ENCODE measurements around the gene CRY2. TPM values are rescaled to one million over a fixed set of nuclear protein-coding genes. Genes with fewer than 3 reads are reported as not detected.
"Not testable (repeated sequence)": the region's sequence is repeated elsewhere in the genome, so short reads cannot be mapped to it uniquely, and the experiment has no call there.

Gene CRY2
- polyA plus RNA-seq, 4 donors, result 6.7 to 23.1 (median 10.1) TPM

- Histone ChIP-seq H3K27me3 (ENCODE audit: control insufficient read depth in 3 of 3, insufficient read depth in 3 of 3, low read length in 3 of 3) (peaks cover 0 to 12% (median 0%) of the 10 kb centered on the region in 3 donors), H3K36me3 (ENCODE audit: control insufficient read depth in 3 of 3, insufficient read depth in 2 of 3, low read depth in 1 of 3, low read length in 3 of 3) (peaks cover under 1 to 39% (median 7%) of the 10 kb centered on the region in 3 donors)
- H3K4me1 ChIP-seq (ENCODE audit: control insufficient read depth in 3 of 3, insufficient read depth in 2 of 3, low read depth in 1 of 3, low read length in 2 of 3); H3K4me3 ChIP-seq (ENCODE audit: low read depth in 1 of 3, low read length in 3 of 3); H3K27ac ChIP-seq (ENCODE audit: low read depth in 1 of 3, low read length in 2 of 3); H3K9me3 ChIP-seq (ENCODE audit: control insufficient read depth in 2 of 2, insufficient read depth in 1 of 2, low read depth in 1 of 2, low read length in 1 of 2); FAIRE-seq; DNase-seq: not testable (repeated sequence)
- WGBS, 3 donors, result 7 to 46% (median 27%) methylated on average over 6 of the region's 6 CpGs
Observed at GRCh38 chr11:45905576-45905975, 58.3 kb downstream of the CRY2 start.

GRCh38 chr11:45906096-45906682, 58.9 kb downstream of the CRY2 start:
- 20 to 54% (median 34%) methylated on average over 19 of the region's 19 CpGs for WGBS, 3 donors
- peak in 1 of 2 donors; percentile 70 for DNase-seq

GRCh38 chr11:45906965-45907611, 59.8 kb downstream of the CRY2 start, which contains the start of gene FREY1:
TSS of gene FREY1 (minus strand) at chr11:45907271. CDS start at chr11:45907245, 26 bp downstream.
- peaks cover 3 to 54% (median 12%) of the 10 kb centered on the region in 3 donors for H3K36me3 ChIP-seq (ENCODE audit: control insufficient read depth in 3 of 3, insufficient read depth in 2 of 3, low read depth in 1 of 3, low read length in 3 of 3)
- DNase-seq, result no peak
- H3K27ac ChIP-seq (ENCODE audit: low read depth in 1 of 3, low read length in 2 of 3), result no peak within 1 kb of the TSS
- 20 to 66% (median 38%) methylated on average over 16 to 18 of the region's 18 CpGs for WGBS, 3 donors
- no peaks in the 10 kb centered on the region for H3K9me3 ChIP-seq (ENCODE audit: control insufficient read depth in 2 of 2, insufficient read depth in 1 of 2, low read depth in 1 of 2, low read length in 1 of 2)
- H3K4me1 ChIP-seq (ENCODE audit: control insufficient read depth in 3 of 3, insufficient read depth in 2 of 3, low read depth in 1 of 3, low read length in 2 of 3), result peaks cover 0 to 1% (median 0%) of the 10 kb centered on the region in 3 donors
- H3K4me3 ChIP-seq (ENCODE audit: low read depth in 1 of 3, low read length in 3 of 3), result no peak within 1 kb of the TSS
- FAIRE-seq, result no peak
- no peaks in the 10 kb centered on the region for H3K27me3 ChIP-seq (ENCODE audit: control insufficient read depth in 3 of 3, insufficient read depth in 3 of 3, low read length in 3 of 3)

More at GRCh38 chr11:45906096-45906682, 58.9 kb downstream of the CRY2 start:
- FAIRE-seq, result no peak
- Histone ChIP-seq H3K4me1 (ENCODE audit: control insufficient read depth in 3 of 3, insufficient read depth in 2 of 3, low read depth in 1 of 3, low read length in 2 of 3) (peaks cover 0 to 1% (median 0%) of the 10 kb centered on the region in 3 donors), H3K9me3 (ENCODE audit: control insufficient read depth in 2 of 2, insufficient read depth in 1 of 2, low read depth in 1 of 2, low read length in 1 of 2) (no peaks in the 10 kb centered on the region), H3K27me3 (ENCODE audit: control insufficient read depth in 3 of 3, insufficient read depth in 3 of 3, low read length in 3 of 3) (peaks cover 0 to 6% (median 0%) of the 10 kb centered on the region in 3 donors), H3K27ac (ENCODE audit: low read depth in 1 of 3, low read length in 2 of 3) (no peak overlapping the region), H3K36me3 (ENCODE audit: control insufficient read depth in 3 of 3, insufficient read depth in 2 of 3, low read depth in 1 of 3, low read length in 3 of 3) (peaks cover 3 to 45% (median 12%) of the 10 kb centered on the region in 3 donors), H3K4me3 (ENCODE audit: low read depth in 1 of 3, low read length in 3 of 3) (no peak overlapping the region)

- DNase-seq, result no peak
- WGBS, 3 donors, result 64 to 71% (median 67%) methylated on average over 6 to 8 of the region's 8 CpGs
Observed at GRCh38 chr11:45907911-45908370, 60.7 kb downstream of the CRY2 start.

GRCh38 chr11:45909594-45910475, 62.6 kb downstream of the CRY2 start:
- DNase-seq (no peak), FAIRE-seq (no peak)
- peaks cover 0 to 1% (median 0%) of the 10 kb centered on the region in 3 donors for H3K4me1 ChIP-seq (ENCODE audit: control insufficient read depth in 3 of 3, insufficient read depth in 2 of 3, low read depth in 1 of 3, low read length in 2 of 3)
- no peaks in the 10 kb centered on the region for H3K9me3 ChIP-seq (ENCODE audit: control insufficient read depth in 2 of 2, insufficient read depth in 1 of 2, low read depth in 1 of 2, low read length in 1 of 2)
- 88 to 91% (median 90%) methylated on average over 32 of the region's 32 CpGs for WGBS, 3 donors
- no peak overlapping the region for H3K4me3 ChIP-seq (ENCODE audit: low read depth in 1 of 3, low read length in 3 of 3)
- no peaks in the 10 kb centered on the region for H3K27me3 ChIP-seq (ENCODE audit: control insufficient read depth in 3 of 3, insufficient read depth in 3 of 3, low read length in 3 of 3)
- no peak overlapping the region for H3K27ac ChIP-seq (ENCODE audit: low read depth in 1 of 3, low read length in 2 of 3)
- peaks cover 10 to 68% (median 19%) of the 10 kb centered on the region in 3 donors for H3K36me3 ChIP-seq (ENCODE audit: control insufficient read depth in 3 of 3, insufficient read depth in 2 of 3, low read depth in 1 of 3, low read length in 3 of 3)

More at GRCh38 chr11:45907911-45908370, 60.7 kb downstream of the CRY2 start:
- no peaks in the 10 kb centered on the region for H3K27me3 ChIP-seq (ENCODE audit: control insufficient read depth in 3 of 3, insufficient read depth in 3 of 3, low read length in 3 of 3)
- H3K9me3 ChIP-seq (ENCODE audit: control insufficient read depth in 2 of 2, insufficient read depth in 1 of 2, low read depth in 1 of 2, low read length in 1 of 2), result no peaks in the 10 kb centered on the region
- H3K36me3 ChIP-seq (ENCODE audit: control insufficient read depth in 3 of 3, insufficient read depth in 2 of 3, low read depth in 1 of 3, low read length in 3 of 3), result peaks cover 3 to 59% (median 13%) of the 10 kb centered on the region in 3 donors
- no peak overlapping the region for H3K4me3 ChIP-seq (ENCODE audit: low read depth in 1 of 3, low read length in 3 of 3)
- H3K4me1 ChIP-seq (ENCODE audit: control insufficient read depth in 3 of 3, insufficient read depth in 2 of 3, low read depth in 1 of 3, low read length in 2 of 3), result peaks cover 0 to 1% (median 0%) of the 10 kb centered on the region in 3 donors
- no peak for FAIRE-seq
- H3K27ac ChIP-seq (ENCODE audit: low read depth in 1 of 3, low read length in 2 of 3), result no peak overlapping the region

GRCh38 chr11:45910623-45911022, 63.3 kb downstream of the CRY2 start:
- peaks cover 12 to 76% (median 19%) of the 10 kb centered on the region in 3 donors for H3K36me3 ChIP-seq (ENCODE audit: control insufficient read depth in 3 of 3, insufficient read depth in 2 of 3, low read depth in 1 of 3, low read length in 3 of 3)
- WGBS, 3 donors, result 91 to 93% (median 92%) methylated on average over 9 of the region's 9 CpGs

GRCh38 chr11:45913514-45913913, 66.2 kb downstream of the CRY2 start:
- 95% methylated on average over 18 to 19 of the region's 19 CpGs for WGBS, 3 donors
- Histone ChIP-seq H3K27ac (ENCODE audit: low read depth in 1 of 3, low read length in 2 of 3) (no peak overlapping the region), H3K4me1 (ENCODE audit: control insufficient read depth in 3 of 3, insufficient read depth in 2 of 3, low read depth in 1 of 3, low read length in 2 of 3) (peaks cover 0 to 4% (median 0%) of the 10 kb centered on the region in 3 donors), H3K27me3 (ENCODE audit: control insufficient read depth in 3 of 3, insufficient read depth in 3 of 3, low read length in 3 of 3) (no peaks in the 10 kb centered on the region), H3K4me3 (ENCODE audit: low read depth in 1 of 3, low read length in 3 of 3) (no peak overlapping the region), H3K36me3 (ENCODE audit: control insufficient read depth in 3 of 3, insufficient read depth in 2 of 3, low read depth in 1 of 3, low read length in 3 of 3) (peaks cover 12 to 78% (median 19%) of the 10 kb centered on the region in 3 donors), H3K9me3 (ENCODE audit: control insufficient read depth in 2 of 2, insufficient read depth in 1 of 2, low read depth in 1 of 2, low read length in 1 of 2) (no peaks in the 10 kb centered on the region)
- no peak for DNase-seq
- FAIRE-seq, result no peak

More at GRCh38 chr11:45910623-45911022, 63.3 kb downstream of the CRY2 start:
- Histone ChIP-seq H3K9me3 (ENCODE audit: control insufficient read depth in 2 of 2, insufficient read depth in 1 of 2, low read depth in 1 of 2, low read length in 1 of 2) (no peaks in the 10 kb centered on the region), H3K27ac (ENCODE audit: low read depth in 1 of 3, low read length in 2 of 3) (no peak overlapping the region), H3K27me3 (ENCODE audit: control insufficient read depth in 3 of 3, insufficient read depth in 3 of 3, low read length in 3 of 3) (no peaks in the 10 kb centered on the region), H3K4me3 (ENCODE audit: low read depth in 1 of 3, low read length in 3 of 3) (no peak overlapping the region), H3K4me1 (ENCODE audit: control insufficient read depth in 3 of 3, insufficient read depth in 2 of 3, low read depth in 1 of 3, low read length in 2 of 3) (peaks cover 0 to 1% (median 0%) of the 10 kb centered on the region in 3 donors)
- FAIRE-seq (no peak), DNase-seq (no peak)
